Left lung (tissue), 10 donors: Measurements from ENCODE around the gene PTGR3. TPM values are rescaled to one million over a fixed set of nuclear protein-coding genes. Genes with fewer than 3 reads are reported as not detected.

Source experiments
- ATAC-seq: fragments of 200-7000 bp; cut with Tn5 transposase; one replicate; pipeline ENCODE4 v1.9.1; 2020; ENCODE audit warnings: moderate library complexity
- DNase-seq, 4 donors: peaks; one replicate each; pipeline ENCODE4 v3.0.0-alpha.2; 2013 to 2020
- H3K27ac ChIP-seq, 2 donors: fragments of 200-600 bp; sonication (generic) in 1 of 2; one replicate each; pipeline versions ENCODE4 v1.5.0 to v1.8.0; 2020 to 2021
- H3K27me3 ChIP-seq, 2 donors: fragments of 200-600 bp; sonication (generic) in 1 of 2; one replicate each; pipeline versions ENCODE4 v1.5.0 to v1.8.0; 2020 to 2021
- H3K36me3 ChIP-seq, 2 donors: fragments of 200-600 bp; sonication (generic) in 1 of 2; one replicate each; pipeline versions ENCODE4 v1.5.0 to v1.8.0; 2020 to 2021
- H3K4me1 ChIP-seq, 2 donors: fragments of 200-600 bp; one replicate each; pipeline ENCODE4 v1.8.0; 2021
- H3K4me3 ChIP-seq, 2 donors: fragments of 200-600 bp; sonication (generic) in 1 of 2; one replicate each; pipeline versions ENCODE4 v1.5.0 to v1.8.0; 2020 to 2021; ENCODE audit warnings: mild to moderate bottlenecking in 1 of 2
- H3K9me3 ChIP-seq, 2 donors: fragments of 200-600 bp; sonication (generic) in 1 of 2; one replicate each; pipeline versions ENCODE4 v1.5.0 to v1.8.0; 2020 to 2021
- CTCF ChIP-seq, 2 donors: fragments of 200-600 bp; sonication (generic) in 1 of 2; IDR thresholded peaks; one replicate each; pipeline versions ENCODE4 v1.5.0 to v1.8.0; 2021; ENCODE audit warnings: antibody characterized with exemption in 2 of 2
- intact Hi-C, 2 donors: fragments of 100-400 bp; cut with DNase I; formaldehyde crosslinking; loops; one replicate each; pipeline versions ENCODE4 v1.11.2 to v1.14.2; 2022
- polyA plus RNA-seq, 6 donors: library from polyadenylated mRNA; unstranded; fragments of 120-200 nt; gene quantifications; one replicate each; pipeline ENCODE4 v1.2.1, GENCODE V29; 2013; ENCODE audit not compliant: insufficient read length in 6 of 6
- total RNA-seq, 2 donors: library from RNA; stranded (reverse); fragmentation: NEBNext Ultra II Directional; extraction: Animal tissue kit (Norgen Biotek cat#: 25700); gene quantifications; one replicate each; pipeline ENCODE4 v1.2.1, GENCODE V29; 2021
- donor health status: DM: no; HTN: yes; CAD: no.
- donor health status: DM: no; HTN: no; CAD: no.

PTGR3 gene
- total and polyA plus RNA-seq, 8 donors: 25.7 to 55.0 (median 46.4) TPM

GRCh38 chr18:75238786-75239185, 29.8 kb upstream of the PTGR3 start:
- no peaks in the 10 kb centered on the region for H3K36me3 ChIP-seq
- no peak for DNase-seq
- no peak overlapping the region for H3K27ac ChIP-seq
- intact Hi-C loops: no loop called here
- H3K4me1 ChIP-seq: peaks cover 0 to 7% of the 10 kb centered on the region in 2 donors
- no peak for TF ChIP-seq CTCF (IDR thresholded peaks at IDR 0.05)
- H3K27me3 ChIP-seq: no peaks in the 10 kb centered on the region
- no peaks in the 10 kb centered on the region for H3K9me3 ChIP-seq
- no peak for ATAC-seq
- H3K4me3 ChIP-seq: no peak overlapping the region

- DNase-seq (no peak), ATAC-seq (no peak)
- no peaks in the 10 kb centered on the region for H3K36me3 ChIP-seq
- no peaks in the 10 kb centered on the region for H3K9me3 ChIP-seq
- peaks cover 0 to 7% of the 10 kb centered on the region in 2 donors for H3K4me1 ChIP-seq
- no peak for TF ChIP-seq CTCF (IDR thresholded peaks at IDR 0.05)
- intact Hi-C loops: no loop called here
- no peak overlapping the region for H3K27ac ChIP-seq
- H3K4me3 ChIP-seq: no peak overlapping the region
- no peaks in the 10 kb centered on the region for H3K27me3 ChIP-seq
These were observed 29.2 kb upstream of the PTGR3 start for GRCh38 chr18:75238100-75238499.

GRCh38 chr18:75235896-75236295, 27.0 kb upstream of the PTGR3 start:
- intact Hi-C loops: no loop called here
- Histone ChIP-seq H3K4me1 (peaks cover 0 to 15% of the 10 kb centered on the region in 2 donors), H3K9me3 (no peaks in the 10 kb centered on the region), H3K36me3 (no peaks in the 10 kb centered on the region), H3K27me3 (no peaks in the 10 kb centered on the region), H3K27ac (no peak overlapping the region), H3K4me3 (no peak overlapping the region)
- TF ChIP-seq CTCF (IDR thresholded peaks at IDR 0.05): no peak
- no peak for DNase-seq
- no peak for ATAC-seq

- no peak overlapping the region for H3K4me3 ChIP-seq
- no peaks in the 10 kb centered on the region for H3K36me3 ChIP-seq
- DNase-seq (no peak), ATAC-seq (no peak)
- H3K4me1 ChIP-seq: peaks cover 0 to 25% of the 10 kb centered on the region in 2 donors
- H3K27me3 ChIP-seq: no peaks in the 10 kb centered on the region
- no peaks in the 10 kb centered on the region for H3K9me3 ChIP-seq
- no peak for TF ChIP-seq CTCF (IDR thresholded peaks at IDR 0.05)
- H3K27ac ChIP-seq: no peak overlapping the region
- intact Hi-C loops: no loop called here
These were observed 26.0 kb upstream of the PTGR3 start for GRCh38 chr18:75234901-75235300.

GRCh38 chr18:75231053-75231406, 22.1 kb upstream of the PTGR3 start:
- H3K9me3 ChIP-seq: no peaks in the 10 kb centered on the region
- no peak for TF ChIP-seq CTCF (IDR thresholded peaks at IDR 0.05)
- intact Hi-C loops: no loop called here
- H3K4me1 ChIP-seq: peaks cover 11 to 40% of the 10 kb centered on the region in 2 donors
- no peaks in the 10 kb centered on the region for H3K27me3 ChIP-seq
- no peak overlapping the region for H3K4me3 ChIP-seq
- DNase-seq (no peak), ATAC-seq (no peak)
- H3K36me3 ChIP-seq: no peaks in the 10 kb centered on the region
- peak overlapping the region in 1 of 2 donors; percentile 10 for H3K27ac ChIP-seq
